IMR-90 (cell line): ENCODE results near the gene PTGES3. TPM values are rescaled to one million over a fixed set of nuclear protein-coding genes. Genes with fewer than 3 reads are reported as not detected.
"Not testable (repeated sequence)": the region's sequence is repeated elsewhere in the genome, so short reads cannot be mapped to it uniquely, and the experiment has no call there.

Experiments
- ATAC-seq: fragments of 200-7000 bp; cut with Tn5 transposase; 2 replicates; pipeline ENCODE4 v1.9.1; 2020; ENCODE audit warnings: low read depth, mild to moderate bottlenecking, moderate library complexity
- BruUV-seq: library from RNA; stranded (reverse); fragments of 400-500 nt; replicated peaks from 2 replicates; lab custom pipeline; 2021; lab: Mats Ljungman, UMichigan
- CTCF ChIA-PET: fragments of 300-600 bp; formaldehyde crosslinking; extraction: SDS; loops from one replicate; lab custom pipeline; 2021; ENCODE audit warnings: antibody characterized with exemption; lab: Yijun Ruan, JAX
- POLR2A ChIA-PET: fragments of 300-600 bp; sonication (Branson Sonifier 250); formaldehyde crosslinking; loops from one replicate; lab custom pipeline; 2022; ENCODE audit warnings: antibody characterized with exemption; ENCODE audit not compliant: unreplicated experiment; lab: Charles Lee
- DNase-seq: peaks from one replicate; pipeline ENCODE4 v3.0.0; 2013
- H2AFZ ChIP-seq: replicated peaks from 2 replicates; pipeline ENCODE3; 2013; ENCODE audit warnings: low read length, mild to moderate bottlenecking; ENCODE audit not compliant: poor library complexity
- H2AK5ac ChIP-seq: 2 replicates; pipeline ENCODE4 v1.6.1; 2013; ENCODE audit warnings: low read depth, low read length, inconsistent platforms
- H2AK9ac ChIP-seq: replicated peaks from 2 replicates; pipeline ENCODE3; 2013; ENCODE audit warnings: mild to moderate bottlenecking, low read depth, low read length, moderate library complexity; ENCODE audit not compliant: poor library complexity
- H2BK120ac ChIP-seq: 2 replicates; pipeline ENCODE4 v1.6.1; 2013; ENCODE audit warnings: low read depth, low read length, inconsistent platforms
- H2BK15ac ChIP-seq: 3 replicates; pipeline ENCODE4 v1.6.1; 2013; ENCODE audit warnings: low read depth, low read length, inconsistent platforms
- H2BK20ac ChIP-seq: 2 replicates; pipeline ENCODE4 v1.6.1; 2013; ENCODE audit warnings: low read depth, mild to moderate bottlenecking, inconsistent platforms, low read length, moderate library complexity
- H2BK5ac ChIP-seq: 2 replicates; pipeline ENCODE4 v1.6.1; 2013; ENCODE audit warnings: mild to moderate bottlenecking, low read depth, low read length, inconsistent platforms; ENCODE audit not compliant: poor library complexity, severe bottlenecking
- H3K14ac ChIP-seq: replicated peaks from 2 replicates; pipeline ENCODE4 v1.6.1; 2013; ENCODE audit warnings: low read depth, low read length, inconsistent platforms
- H3K18ac ChIP-seq: 2 replicates; pipeline ENCODE4 v1.6.1; 2013; ENCODE audit warnings: low read depth, low read length, control low read depth
- H3K23ac ChIP-seq: 2 replicates; pipeline ENCODE4 v1.6.1; 2013; ENCODE audit warnings: low read depth, low read length, inconsistent platforms
- H3K27ac ChIP-seq: 2 replicates; pipeline ENCODE4 v1.5.1; 2013; ENCODE audit warnings: mild to moderate bottlenecking, control low read depth, low read length; ENCODE audit not compliant: insufficient read depth
- H3K27me3 ChIP-seq: 2 replicates; pipeline ENCODE4 v1.6.1; 2013; ENCODE audit warnings: low read length; ENCODE audit not compliant: control insufficient read depth, insufficient read depth
- H3K36me3 ChIP-seq: 2 replicates; pipeline ENCODE4 v1.6.1; 2013; ENCODE audit warnings: low read length, mixed read lengths; ENCODE audit not compliant: control insufficient read depth, insufficient read depth
- H3K4ac ChIP-seq: 2 replicates; pipeline ENCODE4 v1.6.1; 2013; ENCODE audit warnings: low read depth, low read length, inconsistent platforms
- H3K4me1 ChIP-seq: 2 replicates; pipeline ENCODE4 v1.6.1; 2013; ENCODE audit warnings: low read length, mixed read lengths; ENCODE audit not compliant: control insufficient read depth, insufficient read depth
- H3K4me2 ChIP-seq: 2 replicates; pipeline ENCODE4 v1.6.1; 2013; ENCODE audit warnings: low read depth, mild to moderate bottlenecking, control low read depth, low read length, moderate library complexity
- H3K4me3 ChIP-seq: 2 replicates; pipeline ENCODE4 v1.5.1; 2013; ENCODE audit warnings: low read depth, mild to moderate bottlenecking, control low read depth, low read length, moderate library complexity; ENCODE audit not compliant: insufficient read depth
- H3K56ac ChIP-seq: 2 replicates; pipeline ENCODE4 v1.6.1; 2013; ENCODE audit warnings: low read length, inconsistent platforms; ENCODE audit not compliant: insufficient read depth; ENCODE audit errors: extremely low read depth
- H3K79me1 ChIP-seq, 2 experiments: 2 replicates each; pipeline ENCODE4 v1.6.1; 2013; ENCODE audit warnings: low read length in 2 of 2, inconsistent platforms in 1 of 2, low read depth in 1 of 2
- H3K9ac ChIP-seq: 2 replicates; pipeline ENCODE4 v1.6.1; 2013; ENCODE audit warnings: low read depth, low read length, control low read depth
- H3K9me1 ChIP-seq: 2 replicates; pipeline ENCODE4 v1.6.1; 2013; ENCODE audit warnings: low read length, inconsistent platforms; ENCODE audit not compliant: insufficient read depth
- H3K9me3 ChIP-seq: 2 replicates; pipeline ENCODE4 v1.6.1; 2013; ENCODE audit warnings: low read length; ENCODE audit not compliant: control insufficient read depth, insufficient read depth
- H4K20me1 ChIP-seq: 2 replicates; pipeline ENCODE4 v1.6.1; 2013; ENCODE audit warnings: low read length, inconsistent platforms; ENCODE audit not compliant: insufficient read depth
- H4K5ac ChIP-seq: 2 replicates; pipeline ENCODE4 v1.6.1; 2013; ENCODE audit warnings: mild to moderate bottlenecking, low read depth, low read length, control low read depth
- H4K8ac ChIP-seq, 2 experiments: 2 replicates each; pipeline ENCODE4 v1.6.1; 2013; ENCODE audit warnings: low read depth in 2 of 2, low read length in 2 of 2, control low read depth in 1 of 2, inconsistent platforms in 1 of 2
- H4K91ac ChIP-seq: 2 replicates; pipeline ENCODE4 v1.6.1; 2013; ENCODE audit warnings: low read depth, low read length, inconsistent platforms; ENCODE audit not compliant: insufficient read depth
- WGBS, 2 experiments: methylation state at CpG; one replicate each; pipeline versions ENCODE4 v1.1.5 to v1.1.7; 2013; ENCODE audit warnings: missing lambda C conversion rate in 2 of 2; ENCODE audit not compliant: insufficient read length in 1 of 2; ENCODE audit errors: extremely low coverage in 2 of 2; 5-methylcytosine and 5-hydroxymethylcytosine counted together
- dilution Hi-C: fragments of 300-500 bp; cut with HindIII; formaldehyde crosslinking; loops from one replicate; pipeline ENCODE4 v1.14.3; 2018; ENCODE audit warnings: low sequenced_read_pairs; ENCODE audit not compliant: unreplicated experiment
- in situ Hi-C: fragments of 300-500 bp; cut with MboI; formaldehyde crosslinking; loops from 3 replicates; pipeline ENCODE4 v1.14.3; 2019; ENCODE audit warnings: low sequenced_read_pairs, inconsistent platforms, mixed read lengths
- intact Hi-C: fragments of 100-400 bp; cut with micrococcal nuclease; formaldehyde crosslinking; loops from 2 replicates; pipeline ENCODE4 v1.10.0; 2022
- polyA plus RNA-seq, 3 experiments: library from polyadenylated mRNA; depleted of rRNA; stranded (reverse); fragments of >200 nt; gene quantifications; 2 replicates each; pipeline ENCODE4 v1.2.3, GENCODE V29; 2012; ENCODE audit warnings: low replicate concordance in 1 of 3
- total RNA-seq: library from RNA; depleted of rRNA; stranded (reverse); fragments of >200 nt; gene quantifications from 2 replicates; pipeline ENCODE4 v1.2.3, GENCODE V29; 2012

Gene PTGES3
- total and polyA plus RNA-seq, 2 of the 4 experiments (the other 2 are of a cell fraction) = 42.7 to 73.2 TPM

GRCh38 chr12:56726196-56726675 is 38.2 kb upstream of the PTGES3 start:
- H3K4me2 ChIP-seq, BruUV-seq, H2AK5ac ChIP-seq, H3K9me3 ChIP-seq, H2BK15ac ChIP-seq, H3K27ac ChIP-seq, H2BK20ac ChIP-seq, H3K4me1 ChIP-seq, H3K4me3 ChIP-seq, H3K9ac ChIP-seq, H2AFZ ChIP-seq, CTCF ChIA-PET, ATAC-seq, dilution Hi-C loops, H2AK9ac ChIP-seq, H2BK120ac ChIP-seq, H4K91ac ChIP-seq, H3K27me3 ChIP-seq, H3K18ac ChIP-seq, in situ Hi-C loops, H4K5ac ChIP-seq, DNase-seq, H3K14ac ChIP-seq, H3K56ac ChIP-seq, intact Hi-C loops: not testable (repeated sequence)
- Histone ChIP-seq H3K79me1 (peaks cover 0 to 25% of the 10 kb centered on the region in 2 experiments; a peak in 2 of 4 replicates), H3K23ac (peak overlapping the region; percentile 11; the same call in 1 of the 2 replicates), H4K20me1 (peaks cover 30% of the 10 kb centered on the region), H3K9me1 (peaks cover 14% of the 10 kb centered on the region), H3K4ac (peak overlapping the region; percentile 82; the same call in 1 of the 2 replicates), H4K8ac (peak overlapping the region; percentile 17 to 90; a peak in 3 of 4 replicates), H3K36me3 (peaks cover 12% of the 10 kb centered on the region), H2BK5ac (peak overlapping the region; percentile 69)
- POLR2A ChIA-PET = interaction anchor here (1.0 to 1.2 kb wide), 2 partner anchors 39 to 90 kb away, joined by 5 to 7 read pairs; partner anchors contain the start of gene PTGES3
- 100% methylated on average over 4 of the region's 15 CpGs; no CpG with 5 or more reads in 1 of the 2 experiments for WGBS, 2 experiments
